GM18519 (cell line): ENCODE results near the gene TMEM128.

Source experiments
- ATAC-seq: cut with Tn5 transposase; IDR thresholded peaks from one replicate; pipeline ENCODE4 v1.9.1; 2021; ENCODE audit warnings: mild to moderate bottlenecking, moderate library complexity; ENCODE audit not compliant: unreplicated experiment, low FRiP score

The TMEM128 gene

GRCh38 chr4:4248029-4248884 lies at the start of gene TMEM128:
TSS of gene TMEM128 (minus strand) at chr4:4248223. CDS start at chr4:4248202, 21 bp downstream.
- ATAC-seq = peak; percentile 83

DNA sequence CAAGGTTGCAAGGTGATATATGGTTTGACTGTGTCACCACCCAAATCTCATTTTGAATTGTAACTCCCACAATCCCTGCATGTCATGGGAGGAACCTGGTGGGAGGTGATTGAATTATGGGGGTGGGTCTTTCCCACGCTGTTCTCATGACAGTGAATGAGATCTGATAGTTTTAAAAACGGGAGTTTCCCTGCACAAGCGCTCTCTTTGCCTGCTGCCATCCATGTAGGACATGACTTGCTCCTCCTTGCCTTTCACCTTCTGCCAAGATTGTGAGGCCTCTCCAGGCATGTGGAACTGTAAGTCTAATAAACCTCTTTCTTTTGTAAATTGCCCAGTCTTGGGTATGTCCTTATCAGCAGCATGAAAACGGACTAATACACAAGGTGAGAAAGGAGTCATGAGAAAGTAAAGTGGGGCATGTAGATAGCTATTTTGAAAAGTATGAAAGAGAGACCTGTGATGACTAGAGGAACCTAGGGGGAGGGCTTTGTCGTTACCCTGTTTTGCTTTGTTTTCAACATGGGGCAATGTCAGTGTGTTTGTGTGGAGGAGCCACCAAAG lies 48.3 kb upstream of the TMEM128 start:
- no peak for ATAC-seq

- ATAC-seq = no peak
Observed at GRCh38 chr4:4293279-4293678, 45.3 kb upstream of the TMEM128 start.

GRCh38 chr4:4289941-4290850 lies 42.2 kb upstream of the TMEM128 start, which contains the start of the genes LYAR and ZBTB49:
TSS of gene LYAR (minus strand) at chr4:4290154. CDS start at chr4:4283742, 6,412 bp downstream.
TSS of gene ZBTB49 (plus strand) at chr4:4290251. CDS start at chr4:4299946, 9,695 bp downstream.
- ATAC-seq = peak; percentile 67

- ATAC-seq = no peak
Observed at GRCh38 chr4:4289597-4289940, 41.5 kb upstream of the TMEM128 start.

GRCh38 chr4:4289055-4289454 lies 41.0 kb upstream of the TMEM128 start:
- ATAC-seq = no peak

DNA sequence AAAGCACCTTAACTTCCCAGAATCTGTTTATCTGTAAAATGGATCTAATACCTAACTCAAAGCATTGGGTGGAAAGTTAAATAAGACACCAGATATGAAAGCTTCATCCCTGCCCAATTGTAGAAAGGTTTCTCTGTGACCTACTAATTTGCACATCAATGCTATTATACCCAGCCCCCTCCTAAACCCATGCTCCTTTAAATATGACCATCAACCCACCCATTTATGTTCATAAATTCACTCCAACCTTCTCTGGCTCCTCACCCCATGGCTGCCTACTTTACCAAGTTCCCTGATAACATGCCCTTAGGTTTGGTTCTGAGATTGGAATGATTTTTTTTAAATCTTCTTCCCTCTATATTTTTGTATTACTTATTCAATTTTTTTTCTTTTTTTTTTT lies 40.1 kb upstream of the TMEM128 start:
- ATAC-seq = no peak

DNA sequence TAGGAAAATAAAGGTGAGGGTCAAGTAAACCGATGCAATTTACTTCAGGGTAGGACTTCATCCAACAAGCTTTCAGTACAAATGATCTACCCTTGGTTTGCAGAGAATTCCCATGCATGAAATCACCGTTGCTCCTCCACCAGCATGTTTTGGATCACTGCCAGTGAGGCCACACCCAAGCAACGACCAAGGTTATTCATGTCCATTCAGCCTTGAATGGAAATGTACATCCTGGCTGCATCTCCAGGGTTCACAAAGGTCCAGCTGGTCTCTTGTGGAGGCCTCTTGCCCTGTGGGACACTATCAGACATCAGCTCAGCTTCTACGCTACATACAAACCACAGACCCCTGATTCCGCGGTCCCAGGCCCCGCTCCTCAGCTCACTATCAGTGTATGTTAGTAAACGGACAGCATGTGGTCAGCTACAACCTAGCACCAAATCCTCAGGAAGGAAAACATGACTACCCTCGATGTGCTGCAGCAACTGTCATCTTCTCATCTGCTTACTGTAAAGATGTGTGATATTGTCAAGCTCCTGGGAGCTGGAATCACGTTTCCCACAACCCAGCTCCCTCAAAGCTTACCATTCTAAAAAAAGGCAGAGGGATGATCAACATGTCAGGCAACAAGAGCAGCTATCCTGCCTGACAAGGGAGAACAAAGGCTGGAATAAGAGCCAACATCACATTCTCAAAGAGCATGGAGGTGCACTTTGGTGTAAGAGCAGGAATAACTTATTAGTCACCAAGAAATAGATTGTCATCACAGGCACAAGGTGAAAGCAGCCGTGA lies 37.0 kb upstream of the TMEM128 start:
- no peak for ATAC-seq

DNA sequence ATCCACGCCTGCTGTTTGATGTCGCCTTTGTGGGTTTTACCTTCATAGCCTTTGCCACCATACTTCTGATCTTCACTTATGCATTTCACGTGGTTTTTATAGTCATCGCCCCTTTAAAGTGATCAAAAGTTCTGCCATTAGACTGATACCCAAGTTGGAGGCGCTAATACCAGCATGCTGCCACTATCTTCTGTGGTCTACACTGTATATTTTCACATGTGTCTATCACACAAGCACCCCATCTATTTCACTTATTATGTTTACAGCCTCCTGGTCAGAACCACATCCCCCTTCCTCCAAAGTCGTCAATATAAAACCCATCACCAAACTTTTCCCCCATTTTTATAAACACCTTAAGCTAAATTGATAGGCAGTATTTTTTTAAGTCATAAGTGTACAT lies 33.8 kb upstream of the TMEM128 start:
- no peak for ATAC-seq

DNA sequence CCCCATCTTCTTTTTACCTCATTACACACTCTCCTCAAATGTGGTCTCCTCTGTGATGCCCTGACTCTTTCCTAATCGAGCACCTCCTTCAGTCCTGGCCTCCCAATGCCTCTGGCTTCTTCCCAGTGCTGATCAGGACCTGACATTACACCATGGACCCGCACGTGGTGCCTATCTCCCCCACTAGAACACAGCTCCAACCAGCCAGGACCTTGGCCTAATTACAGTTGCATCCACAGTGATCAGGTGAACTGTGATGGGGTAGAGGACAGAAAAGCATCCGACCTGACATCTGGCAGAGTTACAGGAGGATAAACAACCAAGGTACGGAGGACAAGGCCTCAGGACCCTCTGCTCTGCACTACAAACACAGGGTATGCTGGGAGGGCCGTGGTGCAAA lies 29.5 kb upstream of the TMEM128 start:
- ATAC-seq = no peak

DNA sequence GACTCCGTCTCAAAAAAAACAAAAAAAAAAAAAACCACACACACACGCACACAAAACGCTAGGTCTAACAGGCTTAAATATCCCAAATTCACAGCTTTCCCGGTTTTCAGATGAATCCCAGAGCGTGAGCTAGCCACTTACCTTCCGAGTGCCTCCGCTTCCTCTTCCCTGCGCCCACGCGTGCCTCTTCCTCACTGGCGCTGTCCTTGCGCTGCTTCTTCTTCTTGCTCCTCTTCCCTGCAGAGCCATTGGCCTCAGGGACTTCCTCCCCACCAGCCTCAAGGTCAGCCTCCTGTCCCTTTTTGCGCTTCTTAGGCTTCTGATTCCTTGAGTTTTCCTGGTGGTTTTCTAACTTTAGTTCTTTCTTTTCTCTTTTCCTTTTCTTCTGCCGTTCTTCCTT lies 26.2 kb upstream of the TMEM128 start:
- no peak for ATAC-seq

- no peak for ATAC-seq
Observed at GRCh38 chr4:4271912-4272311, 23.9 kb upstream of the TMEM128 start.

DNA sequence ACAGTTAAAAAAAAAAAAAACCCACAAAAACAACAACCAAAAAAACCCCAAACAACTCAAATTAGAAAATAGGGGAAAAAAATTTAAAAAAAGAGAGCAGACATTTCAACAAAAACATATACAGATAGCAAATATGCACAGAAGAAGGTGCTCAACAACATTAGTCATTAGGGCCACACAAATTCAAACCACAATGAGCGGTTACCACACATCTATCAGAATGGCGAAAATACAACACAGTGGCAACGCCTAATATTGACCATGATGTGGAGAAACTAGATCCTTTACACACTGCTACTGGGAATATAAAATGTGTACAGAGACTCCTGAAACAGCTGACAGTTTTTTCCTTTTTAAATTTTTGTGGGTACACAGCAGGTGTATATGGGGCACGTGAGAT lies 22.5 kb upstream of the TMEM128 start:
- ATAC-seq = no peak

- no peak for ATAC-seq
Observed at GRCh38 chr4:4269856-4270255, 21.8 kb upstream of the TMEM128 start.

DNA sequence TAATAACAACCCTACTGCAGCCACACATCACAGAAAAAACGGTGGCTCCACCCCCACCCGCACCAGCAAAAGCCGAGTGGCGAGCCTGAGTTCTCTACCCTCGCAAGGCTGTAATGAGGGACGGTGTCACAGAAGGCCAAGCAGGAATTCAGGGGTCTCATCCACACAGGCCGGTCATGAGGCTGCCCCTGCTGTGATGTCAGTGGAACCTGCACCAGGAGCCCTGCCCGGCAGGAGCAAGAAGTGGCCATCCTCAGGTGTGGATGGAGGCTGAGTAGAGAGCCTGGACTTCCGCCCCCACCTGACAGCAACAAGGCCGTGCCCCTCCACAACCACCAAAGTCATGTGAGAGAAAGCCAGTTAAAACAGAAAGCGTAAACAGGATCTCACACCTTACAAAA lies 21.3 kb upstream of the TMEM128 start:
- no peak for ATAC-seq

- no peak for ATAC-seq
Observed at GRCh38 chr4:4268776-4269175, 20.8 kb upstream of the TMEM128 start.

- ATAC-seq = no peak
Observed at GRCh38 chr4:4267981-4268380, 20.0 kb upstream of the TMEM128 start.

- ATAC-seq = no peak
Observed at GRCh38 chr4:4260185-4260751, 12.2 kb upstream of the TMEM128 start.

GRCh38 chr4:4259484-4260100 lies 11.6 kb upstream of the TMEM128 start:
- no peak for ATAC-seq
